ENCODE results near the gene PCMTD2.

The PCMTD2 gene

GRCh38 chr20:64238851-64239387, 16.6 kb upstream of the PCMTD2 start:
- no peak for DNase-seq (ENCODE audit: low read depth)

GRCh38 chr20:64239449-64240242, 15.9 kb upstream of the PCMTD2 start:
- no peak for DNase-seq (ENCODE audit: low read depth)

- no peak for DNase-seq (ENCODE audit: low read depth)
Observed at GRCh38 chr20:64240243-64241015, 15.1 kb upstream of the PCMTD2 start.

DNA sequence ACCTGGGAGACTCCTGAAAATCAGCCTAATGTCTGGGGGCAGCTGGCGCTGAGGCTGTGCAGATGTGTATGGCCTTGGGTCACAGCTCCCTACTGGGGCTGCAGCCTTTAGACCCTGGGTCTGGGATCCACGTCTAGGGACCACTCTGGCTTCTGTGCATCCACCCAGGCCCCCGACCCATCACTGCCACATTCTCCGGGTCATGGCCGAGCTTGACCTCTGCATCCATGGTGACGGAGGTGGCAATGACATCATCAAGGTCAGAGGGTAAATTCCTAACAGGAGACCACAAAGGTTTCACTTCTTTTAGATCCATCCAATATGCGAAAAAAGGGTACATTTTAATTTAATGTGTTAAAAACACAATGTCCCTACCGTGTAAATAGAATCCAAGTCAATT, 14.5 kb upstream of the PCMTD2 start:
- DNase-seq (ENCODE audit: low read depth), result no peak

GRCh38 chr20:64242003-64242796, 13.3 kb upstream of the PCMTD2 start:
- DNase-seq (ENCODE audit: low read depth), result no peak

DNA sequence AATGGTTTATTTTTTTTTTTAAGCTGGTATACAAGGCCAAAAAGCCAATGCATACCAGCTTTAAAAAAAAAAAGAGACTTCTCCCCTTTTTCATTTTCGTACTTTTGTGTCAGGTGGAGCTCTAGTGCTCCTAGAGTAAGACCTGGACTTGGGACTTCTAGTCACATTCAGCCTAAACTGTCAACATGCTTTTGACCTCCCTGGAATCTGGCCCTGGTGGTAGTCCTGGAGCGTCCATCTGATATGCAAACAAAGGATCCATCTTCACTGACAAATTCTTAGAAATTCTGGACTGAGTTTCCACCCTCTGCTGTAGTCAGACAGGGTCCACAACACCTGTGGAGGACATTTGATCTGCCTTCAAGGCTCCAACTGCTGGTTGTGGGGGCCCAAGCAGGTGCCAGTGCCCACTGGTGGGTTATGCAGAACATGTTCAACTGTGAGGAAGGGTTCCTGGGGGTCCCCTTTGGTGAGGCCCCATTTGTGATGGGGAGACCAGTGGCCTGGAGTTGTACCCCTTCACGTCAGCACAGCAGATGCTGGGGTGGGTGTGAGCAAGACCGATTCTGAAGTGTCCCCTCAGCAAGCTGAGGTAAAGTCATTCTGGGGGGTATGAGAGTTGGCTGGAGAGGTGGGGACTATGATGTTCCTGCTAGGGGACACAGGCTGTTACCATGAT, 12.6 kb upstream of the PCMTD2 start:
- DNase-seq (ENCODE audit: low read depth), result no peak

GRCh38 chr20:64244281-64244805, 11.2 kb upstream of the PCMTD2 start:
- DNase-seq (ENCODE audit: low read depth), result no peak

DNA sequence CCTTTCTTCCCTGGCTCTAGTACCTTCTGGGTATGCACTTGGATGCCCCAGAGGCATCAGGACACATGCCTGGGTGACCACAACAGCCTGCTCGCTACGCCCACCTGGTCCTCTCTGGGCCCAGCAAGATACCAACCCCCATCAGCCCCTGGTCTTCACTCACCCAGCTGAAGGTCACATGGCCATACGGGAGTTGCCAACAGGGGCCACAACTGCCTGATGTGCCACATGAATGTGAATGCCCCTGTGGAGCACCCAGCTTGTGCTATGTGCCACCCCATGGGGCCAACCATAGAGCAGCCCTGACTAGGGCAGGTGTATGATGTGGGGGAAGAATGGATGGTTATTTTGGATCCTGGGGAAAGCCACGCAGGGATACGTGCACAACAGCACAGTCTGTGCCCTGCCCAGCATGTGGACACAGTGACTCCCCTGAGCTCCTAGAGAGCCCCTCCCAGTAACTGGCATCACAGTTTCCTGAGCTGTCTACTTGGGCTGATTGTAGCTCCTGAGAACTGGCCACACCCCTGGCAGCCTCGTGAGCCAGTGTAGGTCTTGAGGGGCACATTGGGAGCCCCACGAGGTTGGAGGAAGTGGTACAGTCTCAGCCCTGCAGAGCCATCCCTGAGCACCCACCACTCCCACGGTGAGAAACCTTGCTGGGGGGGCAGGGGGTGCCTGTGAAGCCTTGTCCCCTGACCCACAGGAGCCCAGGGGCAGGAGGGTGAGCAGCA, 10.5 kb upstream of the PCMTD2 start:
- no peak for DNase-seq (ENCODE audit: low read depth)

GRCh38 chr20:64245746-64246595, 9.6 kb upstream of the PCMTD2 start:
- no peak for DNase-seq (ENCODE audit: low read depth)

DNA sequence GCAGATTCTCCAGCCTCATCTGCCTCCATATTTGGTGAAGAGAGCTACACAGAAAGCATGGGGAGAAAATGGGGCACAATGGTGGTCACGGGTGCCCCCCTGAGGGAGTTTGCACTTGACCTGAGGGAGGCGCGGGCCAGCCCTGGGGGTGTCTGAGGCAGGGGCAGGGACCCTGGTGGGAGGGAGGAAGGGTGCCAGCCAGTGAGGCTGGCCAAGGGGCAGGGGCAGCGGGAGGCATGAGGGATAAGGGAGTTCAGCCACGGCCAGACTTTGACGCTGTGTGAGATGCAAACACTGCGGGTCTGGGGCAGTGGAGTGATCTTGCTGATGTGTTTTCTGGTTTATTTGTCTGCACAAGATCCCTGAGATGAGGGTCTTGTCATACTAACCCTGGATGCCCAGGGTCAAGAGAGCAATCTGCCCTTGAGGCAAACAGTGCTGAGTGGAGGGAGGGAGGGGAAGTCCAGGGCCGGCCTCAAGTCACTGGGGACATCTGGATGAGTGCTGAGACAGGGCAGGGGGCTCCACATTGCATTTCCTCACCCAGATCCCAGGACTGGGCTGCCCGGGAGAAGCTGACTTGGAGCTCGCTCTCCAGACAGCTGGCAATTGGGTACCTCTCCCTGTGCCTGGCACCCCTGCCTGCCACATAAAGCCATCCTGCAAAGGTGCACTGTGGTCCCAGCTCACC, 8.8 kb upstream of the PCMTD2 start:
- DNase-seq (ENCODE audit: low read depth), result no peak

DNA sequence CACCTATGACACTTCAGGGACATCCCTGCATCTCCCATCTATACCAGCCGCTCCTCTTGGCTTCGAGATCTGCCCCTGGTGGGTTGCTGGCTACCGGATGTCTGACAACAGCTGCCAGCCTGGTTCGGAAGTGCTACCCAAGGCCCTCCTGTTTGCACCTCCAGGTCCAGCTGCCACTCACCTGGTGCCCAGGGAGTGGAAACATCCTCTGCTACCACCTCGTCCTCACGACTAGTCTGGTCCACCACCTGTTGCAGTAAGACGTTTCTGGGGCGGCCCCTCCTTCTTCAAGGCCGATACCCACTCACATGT, 8.3 kb upstream of the PCMTD2 start:
- no peak for DNase-seq (ENCODE audit: low read depth)

- no peak for DNase-seq (ENCODE audit: low read depth)
Observed at GRCh38 chr20:64247970-64248841, 7.3 kb upstream of the PCMTD2 start.

- DNase-seq (ENCODE audit: low read depth), result no peak
Observed at GRCh38 chr20:64250027-64250426, 5.5 kb upstream of the PCMTD2 start.

DNA sequence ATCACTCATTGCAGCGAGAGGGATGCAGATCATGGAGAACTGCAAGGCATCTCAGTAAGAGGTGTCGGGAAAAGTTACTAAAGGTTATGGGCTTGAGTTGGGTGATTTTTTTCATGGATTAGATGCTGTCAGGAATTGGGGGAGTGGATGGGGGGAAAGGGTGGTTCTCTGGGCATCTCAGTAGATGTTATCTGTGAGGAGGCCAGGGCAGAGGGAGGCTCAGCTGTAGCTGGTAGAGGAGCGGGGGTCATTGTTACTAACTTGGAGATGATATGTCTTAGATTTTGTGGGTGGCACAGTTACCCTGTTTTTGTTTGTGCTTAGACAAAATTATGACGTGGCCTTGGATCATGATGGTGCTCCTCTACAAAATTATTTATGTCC, 2.6 kb upstream of the PCMTD2 start:
- DNase-seq (ENCODE audit: low read depth), result no peak

DNA sequence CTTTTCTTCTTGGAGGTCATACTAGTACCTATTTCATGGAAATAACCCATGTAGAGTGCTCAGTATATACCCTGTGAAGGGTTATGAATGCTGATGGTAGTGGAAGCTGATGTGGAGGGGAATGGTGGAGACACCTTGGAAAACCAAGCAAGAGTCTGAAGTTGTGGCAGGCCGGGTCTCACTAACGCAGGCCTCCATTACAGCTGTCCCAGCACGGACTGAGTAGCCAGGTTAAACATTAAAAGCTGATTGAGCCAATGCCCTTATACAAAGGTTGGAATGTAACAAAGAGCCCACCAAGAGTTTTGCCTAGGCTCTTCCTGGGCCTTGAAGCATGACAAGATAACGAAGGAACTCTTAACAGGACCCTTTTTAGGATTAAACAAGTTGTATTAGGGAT, 2.1 kb upstream of the PCMTD2 start:
- no peak for DNase-seq (ENCODE audit: low read depth)

GRCh38 chr20:64254156-64254555, 1.4 kb upstream of the PCMTD2 start:
- DNase-seq (ENCODE audit: low read depth), result no peak

DNA sequence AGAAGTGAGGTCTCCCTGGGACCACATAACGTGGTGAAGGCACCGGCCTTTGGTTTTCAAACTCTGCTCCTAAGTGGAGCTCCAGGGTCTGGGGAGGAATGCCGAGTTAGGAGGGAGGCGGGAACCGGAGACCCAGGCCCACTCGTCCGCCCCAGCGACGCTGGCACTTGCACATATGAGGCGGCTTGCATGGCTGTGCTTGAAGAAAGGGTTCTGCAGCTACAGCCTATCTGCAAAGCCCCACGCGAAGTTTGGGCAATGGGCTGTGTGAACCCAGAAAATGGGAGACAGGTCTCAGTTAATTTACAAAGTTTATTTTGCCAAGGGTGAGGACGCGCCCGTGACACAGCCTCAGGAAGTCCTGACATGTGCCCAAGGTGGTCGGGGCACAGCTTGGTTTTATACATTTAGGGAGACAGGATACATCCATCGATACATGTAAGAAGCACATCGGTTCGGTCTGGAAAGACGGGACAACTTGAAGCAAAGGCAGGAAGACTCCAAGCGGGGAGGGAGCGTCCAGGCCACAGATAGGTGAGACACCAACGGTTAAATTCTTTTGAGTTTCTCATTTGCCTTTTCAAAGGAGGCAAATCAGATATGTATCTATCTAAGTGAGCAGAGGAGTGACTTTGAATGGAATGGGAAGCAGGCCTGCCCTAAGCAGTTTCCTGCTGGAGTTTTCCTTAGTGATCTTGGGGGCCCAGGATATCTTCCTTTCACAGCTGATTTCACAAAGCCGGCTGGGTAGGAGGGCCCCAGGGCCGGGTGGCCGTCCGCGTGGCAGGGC, 782 bp upstream of the PCMTD2 start:
- no peak for DNase-seq (ENCODE audit: low read depth)
